NCI-H146 (cell line): Measurements from ENCODE around the gene NAA20.

Source experiments
- DNase-seq: peaks from one replicate; lab custom pipeline; 2025; lab: John Stamatoyannopoulos, UW

Gene NAA20

DNA sequence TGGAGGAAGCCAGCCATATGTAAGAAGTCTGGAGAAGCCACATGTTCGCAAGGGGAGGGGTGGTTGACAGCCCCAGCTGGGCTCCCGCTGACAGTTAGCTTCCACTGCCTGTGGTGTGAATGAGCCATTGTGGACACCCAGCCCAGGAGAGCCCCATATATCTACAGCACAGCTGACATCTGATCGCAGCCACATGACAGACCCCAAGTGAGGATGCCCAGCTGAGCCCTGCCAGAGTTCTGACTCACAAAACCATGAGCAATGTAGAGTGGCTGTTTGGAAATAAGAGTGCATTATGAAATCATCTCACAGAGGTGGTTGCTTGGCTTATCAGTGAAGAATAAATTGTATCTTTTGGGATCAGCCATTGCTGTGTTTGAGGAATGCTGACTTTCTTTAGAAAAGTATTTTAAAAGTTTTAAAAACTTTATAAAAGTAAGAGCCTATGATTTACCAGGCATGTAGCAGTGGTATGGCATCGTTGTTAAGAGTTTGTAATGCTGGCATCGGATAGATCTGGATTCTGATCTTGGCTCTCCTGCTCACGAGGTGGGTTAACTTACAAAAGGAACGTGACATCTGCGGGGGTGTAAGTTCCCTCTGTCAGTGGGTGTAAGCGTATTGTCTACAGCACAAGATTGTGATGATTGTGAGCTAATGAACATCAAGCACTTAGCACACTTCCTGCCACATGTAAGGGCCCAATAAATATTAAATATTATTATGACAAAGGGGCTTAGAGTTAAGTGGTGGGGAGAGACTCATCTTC, 59.3 kb downstream of the NAA20 start:
- no peak for DNase-seq

DNA sequence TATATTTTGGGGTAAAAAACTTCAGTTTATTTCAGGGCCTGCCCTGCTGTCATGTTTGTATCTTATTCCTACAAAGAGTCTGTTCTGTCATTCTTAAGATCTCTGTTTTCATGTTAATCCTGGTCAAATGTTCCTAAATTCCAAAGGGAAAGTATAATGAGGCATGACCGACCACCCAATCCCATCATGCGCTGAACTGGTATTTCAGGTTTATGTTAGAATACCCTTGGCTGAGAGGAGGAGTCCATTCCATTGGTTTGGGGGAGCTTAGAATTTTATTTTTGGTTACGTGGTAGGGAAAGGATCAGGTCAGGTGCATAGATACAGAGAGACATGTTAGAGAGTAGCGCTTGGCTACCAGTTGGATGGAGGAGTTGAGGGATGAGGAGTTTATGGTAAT, 60.9 kb downstream of the NAA20 start:
- no peak for DNase-seq

DNA sequence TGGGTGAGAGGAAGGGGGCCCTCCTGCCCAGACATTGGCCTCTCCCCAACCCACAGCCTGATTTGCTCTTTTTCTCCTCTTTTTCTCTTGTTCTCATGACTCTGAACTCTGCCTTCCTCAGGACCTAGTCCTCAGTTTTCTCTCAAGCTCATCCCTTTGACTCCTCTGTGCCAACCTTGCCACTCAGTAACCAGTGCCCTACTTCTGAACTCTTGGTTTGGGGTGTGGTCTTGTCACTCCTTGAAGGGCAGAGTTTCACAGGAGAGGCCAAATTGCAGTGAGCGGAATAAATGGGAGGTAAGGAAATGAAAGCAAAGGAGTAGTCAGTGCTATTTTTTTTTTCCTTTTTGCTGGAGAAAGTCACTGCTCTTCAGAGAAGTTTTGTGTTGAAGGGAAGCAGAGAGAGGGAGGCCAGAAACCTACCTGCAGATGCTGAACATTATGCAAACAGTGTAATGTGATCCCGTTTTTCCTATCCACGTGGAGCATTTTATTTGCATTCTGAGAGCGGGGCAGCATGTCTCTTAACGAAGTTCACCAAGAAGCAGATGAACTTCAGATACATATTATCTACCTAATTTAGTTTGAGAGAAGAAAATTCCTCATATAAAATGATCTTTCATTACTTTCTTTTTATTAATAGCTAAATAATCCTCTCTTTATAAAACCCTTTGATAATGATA, 62.1 kb downstream of the NAA20 start:
- DNase-seq = peak; percentile 78
